GM21737 (cell line): Measurements from ENCODE around the gene FAM193B.
"Not testable (repeated sequence)": the region's sequence is repeated elsewhere in the genome, so short reads cannot be mapped to it uniquely, and the experiment has no call there.

ENCODE experiments used
- ATAC-seq: cut with Tn5 transposase; IDR thresholded peaks from one replicate; pipeline ENCODE4 v1.9.1; 2021; ENCODE audit warnings: mild to moderate bottlenecking, moderate library complexity; ENCODE audit not compliant: unreplicated experiment

FAM193B gene

GRCh38 chr5:177538876-177539275, 15.5 kb downstream of the FAM193B start:
- no peak for ATAC-seq

- ATAC-seq = no peak
These were observed 16.7 kb downstream of the FAM193B start for GRCh38 chr5:177537389-177538361.

- ATAC-seq = no peak
These were observed 18.0 kb downstream of the FAM193B start for GRCh38 chr5:177536386-177536785.

- no peak for ATAC-seq
These were observed 19.2 kb downstream of the FAM193B start for GRCh38 chr5:177535125-177535524.

GRCh38 chr5:177534433-177534832, 19.9 kb downstream of the FAM193B start:
- ATAC-seq = not testable (repeated sequence)

GRCh38 chr5:177531209-177531940, 23.0 kb downstream of the FAM193B start:
- ATAC-seq = no peak

GRCh38 chr5:177530638-177531037, 23.7 kb downstream of the FAM193B start:
- no peak for ATAC-seq

- no peak for ATAC-seq
These were observed 24.8 kb downstream of the FAM193B start for GRCh38 chr5:177529247-177530203.

- ATAC-seq = no peak
These were observed 25.7 kb downstream of the FAM193B start for GRCh38 chr5:177528631-177529030.

- ATAC-seq = no peak
These were observed 26.8 kb downstream of the FAM193B start for GRCh38 chr5:177527595-177527994.

GRCh38 chr5:177526791-177527190, 27.6 kb downstream of the FAM193B start:
- ATAC-seq = no peak

- ATAC-seq = no peak
These were observed 28.2 kb downstream of the FAM193B start for GRCh38 chr5:177526191-177526590.

GRCh38 chr5:177524941-177525655, 29.3 kb downstream of the FAM193B start:
- no peak for ATAC-seq

GRCh38 chr5:177524539-177524900, 29.8 kb downstream of the FAM193B start:
- no peak for ATAC-seq

- no peak for ATAC-seq
These were observed 30.4 kb downstream of the FAM193B start for GRCh38 chr5:177523711-177524538.

GRCh38 chr5:177520916-177521513, 33.3 kb downstream of the FAM193B start:
- ATAC-seq = no peak

- no peak for ATAC-seq
These were observed 34.1 kb downstream of the FAM193B start for GRCh38 chr5:177520271-177520670.

- no peak for ATAC-seq
These were observed 34.7 kb downstream of the FAM193B start for GRCh38 chr5:177519463-177520235.
